ENCODE results near the gene FOXP2. TPM values are rescaled to one million over a fixed set of nuclear protein-coding genes. Genes with fewer than 3 reads are reported as not detected.

The FOXP2 gene
- total RNA-seq, 1 donor from 2014 or later: 11.0 TPM

- Histone ChIP-seq H3K4me1 (no peaks in the 10 kb centered on the region), H3K36me3 (no peaks in the 10 kb centered on the region), H3K27ac (no peak overlapping the region), H3K4me3 (no peak overlapping the region), H3K27me3 (no peaks in the 10 kb centered on the region), H3K9me3 (no peaks in the 10 kb centered on the region)
- intact Hi-C loops (cut with DNase I): no loop called here
- no peak for DNase-seq (ENCODE audit: low spot score in 2 of 2)
- TF ChIP-seq CTCF (IDR thresholded peaks at IDR 0.05): no peak
Measured at GRCh38 chr7:114647518-114647917, 232.9 kb downstream of the FOXP2 start.

GRCh38 chr7:114648117-114648516 is 233.5 kb downstream of the FOXP2 start:
- intact Hi-C loops (cut with DNase I): no loop called here
- no peak for TF ChIP-seq CTCF (IDR thresholded peaks at IDR 0.05)
- Histone ChIP-seq H3K9me3 (no peaks in the 10 kb centered on the region), H3K36me3 (no peaks in the 10 kb centered on the region), H3K27ac (no peak overlapping the region), H3K4me3 (no peak overlapping the region), H3K4me1 (no peaks in the 10 kb centered on the region), H3K27me3 (no peaks in the 10 kb centered on the region)
- DNase-seq (ENCODE audit: low spot score in 2 of 2): no peak

- no peak for DNase-seq (ENCODE audit: low spot score in 2 of 2)
- Histone ChIP-seq H3K36me3 (no peaks in the 10 kb centered on the region), H3K4me3 (no peak overlapping the region), H3K4me1 (no peaks in the 10 kb centered on the region), H3K27ac (no peak overlapping the region), H3K27me3 (no peaks in the 10 kb centered on the region), H3K9me3 (no peaks in the 10 kb centered on the region)
- intact Hi-C loops (cut with DNase I): no loop called here
- TF ChIP-seq CTCF (IDR thresholded peaks at IDR 0.05): no peak
Measured at GRCh38 chr7:114648680-114649079, 234.1 kb downstream of the FOXP2 start.

- Histone ChIP-seq H3K27ac (no peak overlapping the region), H3K36me3 (no peaks in the 10 kb centered on the region), H3K27me3 (no peaks in the 10 kb centered on the region), H3K9me3 (no peaks in the 10 kb centered on the region), H3K4me3 (no peak overlapping the region), H3K4me1 (no peaks in the 10 kb centered on the region)
- DNase-seq (ENCODE audit: low spot score in 2 of 2): no peak
- intact Hi-C loops (cut with DNase I): no loop called here
- TF ChIP-seq CTCF (IDR thresholded peaks at IDR 0.05): no peak
Measured at GRCh38 chr7:114649689-114650088, 235.1 kb downstream of the FOXP2 start.

- Histone ChIP-seq H3K4me3 (no peak overlapping the region), H3K4me1 (no peaks in the 10 kb centered on the region), H3K27ac (no peak overlapping the region), H3K9me3 (no peaks in the 10 kb centered on the region), H3K27me3 (no peaks in the 10 kb centered on the region), H3K36me3 (no peaks in the 10 kb centered on the region)
- no peak for TF ChIP-seq CTCF (IDR thresholded peaks at IDR 0.05)
- no peak for DNase-seq (ENCODE audit: low spot score in 2 of 2)
- intact Hi-C loops (cut with DNase I): no loop called here
Measured at GRCh38 chr7:114650491-114650890, 235.9 kb downstream of the FOXP2 start.

- TF ChIP-seq CTCF (IDR thresholded peaks at IDR 0.05): no peak
- DNase-seq (ENCODE audit: low spot score in 2 of 2): no peak
- Histone ChIP-seq H3K4me1 (no peaks in the 10 kb centered on the region), H3K9me3 (no peaks in the 10 kb centered on the region), H3K4me3 (no peak overlapping the region), H3K36me3 (no peaks in the 10 kb centered on the region), H3K27me3 (no peaks in the 10 kb centered on the region), H3K27ac (no peak overlapping the region)
- intact Hi-C loops (cut with DNase I): no loop called here
Measured at GRCh38 chr7:114652041-114652440, 237.4 kb downstream of the FOXP2 start.

Measured in ascending aorta (tissue), 2 donors.